ENCODE results near the gene BASP1. TPM values are rescaled to one million over a fixed set of nuclear protein-coding genes. Genes with fewer than 3 reads are reported as not detected.
"Not testable (repeated sequence)": the region's sequence is repeated elsewhere in the genome, so short reads cannot be mapped to it uniquely, and the experiment has no call there.

The BASP1 gene
- total RNA-seq, 3 donors from 2014 or later, result 19.9 to 50.1 (median 34.9) TPM

DNA sequence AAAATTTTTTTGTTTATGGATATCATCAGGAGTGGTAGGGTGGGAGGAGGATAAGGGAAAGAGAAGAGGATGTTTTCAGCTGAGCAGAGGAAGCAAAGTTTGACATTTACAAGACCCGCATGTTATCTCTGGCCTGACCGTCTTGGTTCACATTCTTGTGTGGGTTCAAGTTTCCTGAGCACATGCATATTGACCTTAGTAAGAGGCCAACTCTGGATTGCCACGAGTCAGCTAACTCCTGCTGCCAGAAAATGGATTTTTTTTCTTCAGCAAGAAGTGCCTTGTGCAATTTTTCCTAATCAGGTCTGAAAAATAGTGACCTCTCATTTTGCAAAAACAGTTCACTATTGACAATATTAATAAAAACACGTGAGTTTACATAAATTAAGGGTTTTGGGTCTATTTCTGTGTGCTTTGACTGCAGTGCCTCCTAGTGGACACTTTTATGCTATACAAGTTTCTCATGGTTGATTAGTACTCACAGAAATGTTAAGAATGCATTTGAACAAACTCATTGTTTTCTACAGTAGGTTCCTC, 27.1 kb upstream of the BASP1 start:
- DNase-seq (ENCODE audit: low spot score in 2 of 2), result no peak
- Histone ChIP-seq H3K27ac (peak overlapping the region in 1 of 2 donors; percentile 19), H3K36me3 (no peaks in the 10 kb centered on the region), H3K4me1 (peaks cover 0 to 7% of the 10 kb centered on the region in 2 donors), H3K9me3 (no peaks in the 10 kb centered on the region), H3K27me3 (no peaks in the 10 kb centered on the region), H3K4me3 (no peak overlapping the region)
- TF ChIP-seq POLR2A (IDR thresholded peaks at IDR 0.05), result no peak
- TF ChIP-seq POLR2AphosphoS5 (IDR thresholded peaks at IDR 0.05), result peak in 2 of 3 donors; percentile 48 to 60
- TF ChIP-seq, protein P1, sequence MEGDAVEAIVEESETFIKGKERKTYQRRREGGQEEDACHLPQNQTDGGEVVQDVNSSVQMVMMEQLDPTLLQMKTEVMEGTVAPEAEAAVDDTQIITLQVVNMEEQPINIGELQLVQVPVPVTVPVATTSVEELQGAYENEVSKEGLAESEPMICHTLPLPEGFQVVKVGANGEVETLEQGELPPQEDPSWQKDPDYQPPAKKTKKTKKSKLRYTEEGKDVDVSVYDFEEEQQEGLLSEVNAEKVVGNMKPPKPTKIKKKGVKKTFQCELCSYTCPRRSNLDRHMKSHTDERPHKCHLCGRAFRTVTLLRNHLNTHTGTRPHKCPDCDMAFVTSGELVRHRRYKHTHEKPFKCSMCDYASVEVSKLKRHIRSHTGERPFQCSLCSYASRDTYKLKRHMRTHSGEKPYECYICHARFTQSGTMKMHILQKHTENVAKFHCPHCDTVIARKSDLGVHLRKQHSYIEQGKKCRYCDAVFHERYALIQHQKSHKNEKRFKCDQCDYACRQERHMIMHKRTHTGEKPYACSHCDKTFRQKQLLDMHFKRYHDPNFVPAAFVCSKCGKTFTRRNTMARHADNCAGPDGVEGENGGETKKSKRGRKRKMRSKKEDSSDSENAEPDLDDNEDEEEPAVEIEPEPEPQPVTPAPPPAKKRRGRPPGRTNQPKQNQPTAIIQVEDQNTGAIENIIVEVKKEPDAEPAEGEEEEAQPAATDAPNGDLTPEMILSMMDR (IDR thresholded peaks at IDR 0.05), result peak; percentile 72 to 86 (median 72)
- intact Hi-C loops (cut with DNase I; ENCODE audit: low total_unique reads), result no loop called here

DNA sequence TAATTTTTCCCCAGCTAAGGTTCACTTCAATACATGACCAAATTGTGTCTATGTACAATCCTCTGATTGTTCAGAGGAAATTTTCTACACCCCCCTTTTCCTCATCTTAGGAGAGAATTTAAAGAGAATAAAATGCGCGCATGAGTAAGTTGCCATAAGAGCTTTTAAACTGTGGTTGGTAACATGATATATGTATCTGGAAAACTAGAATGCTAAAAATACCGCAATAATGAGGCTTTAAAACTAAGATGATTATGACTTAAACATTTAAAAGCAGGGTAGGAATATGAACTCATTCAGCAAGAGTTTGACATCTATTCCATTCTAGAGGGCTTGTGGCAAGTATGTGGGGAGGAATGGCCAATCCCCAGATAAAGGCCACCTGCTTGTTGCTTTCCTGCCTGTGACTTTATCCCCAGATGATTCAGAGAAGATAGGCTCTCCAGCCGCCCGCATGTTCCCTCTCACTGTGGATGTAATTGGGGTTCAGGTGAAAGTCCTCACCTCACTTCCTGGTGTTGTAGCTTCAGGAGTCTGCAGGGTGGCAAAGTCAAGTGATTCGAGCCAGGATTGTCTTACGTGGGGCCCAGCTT, 26.5 kb upstream of the BASP1 start:
- Histone ChIP-seq H3K27me3 (no peaks in the 10 kb centered on the region), H3K9me3 (no peaks in the 10 kb centered on the region), H3K36me3 (no peaks in the 10 kb centered on the region), H3K27ac (peak overlapping the region in 1 of 2 donors; percentile 48), H3K4me1 (peaks cover 0 to 6% of the 10 kb centered on the region in 2 donors), H3K4me3 (no peak overlapping the region)
- intact Hi-C loops (cut with DNase I; ENCODE audit: low total_unique reads), result no loop called here
- no peak for TF ChIP-seq POLR2A (IDR thresholded peaks at IDR 0.05)
- TF ChIP-seq, protein P1 (IDR thresholded peaks at IDR 0.05), result no peak
- TF ChIP-seq POLR2AphosphoS5 (IDR thresholded peaks at IDR 0.05), result no peak
- DNase-seq (ENCODE audit: low spot score in 2 of 2), result no peak

DNA sequence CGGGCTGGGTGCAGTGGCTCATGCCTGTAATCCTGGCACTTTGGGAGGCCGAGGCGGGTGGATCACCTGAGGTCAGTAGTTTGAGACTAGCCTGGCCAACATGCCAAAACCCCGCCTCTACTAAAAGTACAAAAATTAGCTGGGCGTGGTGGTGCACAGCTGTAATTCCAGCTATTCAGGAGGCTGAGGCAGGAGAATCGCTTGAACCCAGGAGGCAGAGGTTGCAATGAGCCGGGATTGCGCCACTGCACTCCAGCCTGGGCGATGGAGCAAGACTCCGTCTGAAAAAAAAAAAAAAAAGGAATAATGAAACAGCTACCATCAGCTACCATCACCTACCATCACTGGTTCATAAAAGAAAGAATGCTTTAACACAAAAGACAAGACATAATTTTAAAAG, 25.9 kb upstream of the BASP1 start:
- H3K27me3 ChIP-seq; H3K4me3 ChIP-seq; intact Hi-C loops (cut with DNase I; ENCODE audit: low total_unique reads); H3K4me1 ChIP-seq; H3K36me3 ChIP-seq; H3K27ac ChIP-seq; DNase-seq (ENCODE audit: low spot score in 2 of 2); H3K9me3 ChIP-seq: not testable (repeated sequence)

DNA sequence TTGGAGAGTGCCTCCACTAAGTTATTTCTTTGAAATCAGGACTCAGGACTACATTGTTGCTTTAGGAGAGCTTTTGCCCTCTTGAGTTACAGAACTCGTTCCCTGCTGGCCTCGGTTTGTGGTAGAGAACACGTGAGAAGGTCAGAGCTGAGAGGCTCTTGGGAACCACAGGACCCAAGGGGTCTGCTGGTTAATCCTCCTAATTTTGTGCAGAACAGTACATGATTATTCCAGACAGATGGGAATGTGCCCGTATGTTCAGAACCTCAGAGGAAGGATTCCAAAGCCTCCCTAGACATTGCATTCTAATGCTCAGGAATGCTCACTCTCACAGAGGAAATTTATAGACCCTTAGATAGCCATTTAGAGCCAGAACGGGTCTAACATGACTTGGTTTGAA, 25.2 kb upstream of the BASP1 start:
- H3K27ac ChIP-seq, result no peak overlapping the region
- TF ChIP-seq POLR2AphosphoS5 (IDR thresholded peaks at IDR 0.05) (no peak), POLR2A (IDR thresholded peaks at IDR 0.05) (no peak)
- TF ChIP-seq, protein P1 (IDR thresholded peaks at IDR 0.05), result no peak
- H3K27me3 ChIP-seq, result no peaks in the 10 kb centered on the region
- no peaks in the 10 kb centered on the region for H3K4me1 ChIP-seq
- intact Hi-C loops (cut with DNase I; ENCODE audit: low total_unique reads), result no loop called here
- H3K36me3 ChIP-seq, result no peaks in the 10 kb centered on the region
- no peaks in the 10 kb centered on the region for H3K9me3 ChIP-seq
- no peak overlapping the region for H3K4me3 ChIP-seq
- no peak for DNase-seq (ENCODE audit: low spot score in 2 of 2)

DNA sequence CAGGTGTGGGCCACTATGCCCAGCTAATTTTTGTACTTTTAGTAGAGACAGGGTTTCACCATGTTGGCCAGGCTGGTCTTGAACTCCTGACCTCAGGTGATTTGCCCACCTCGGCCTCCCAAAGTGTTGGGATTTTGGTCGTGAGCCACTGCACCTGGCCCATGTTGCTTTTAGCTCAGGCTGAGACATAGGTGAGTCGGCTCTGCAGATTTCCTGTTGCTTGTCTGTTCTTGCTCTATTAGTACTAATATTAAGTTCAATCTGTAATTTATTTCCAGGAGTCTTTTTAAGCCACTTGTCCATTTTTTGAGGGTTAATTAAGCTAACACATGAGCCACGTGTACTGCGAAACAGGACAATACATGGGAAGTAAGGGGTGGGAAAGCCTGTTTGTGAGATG, 21.4 kb upstream of the BASP1 start:
- Histone ChIP-seq H3K27ac (no peak overlapping the region), H3K9me3 (no peaks in the 10 kb centered on the region), H3K4me3 (no peak overlapping the region), H3K4me1 (no peaks in the 10 kb centered on the region), H3K27me3 (no peaks in the 10 kb centered on the region), H3K36me3 (no peaks in the 10 kb centered on the region)
- intact Hi-C loops (cut with DNase I; ENCODE audit: low total_unique reads), result no loop called here
- no peak for TF ChIP-seq POLR2A (IDR thresholded peaks at IDR 0.05)
- no peak for TF ChIP-seq POLR2AphosphoS5 (IDR thresholded peaks at IDR 0.05)
- TF ChIP-seq, protein P1 (IDR thresholded peaks at IDR 0.05), result no peak
- DNase-seq (ENCODE audit: low spot score in 2 of 2), result no peak
